Islet of Langerhans (tissue), 1 donor: Measurements from ENCODE around the gene ITGB4.

Experiments used
- FAIRE-seq: peaks from one replicate; lab custom pipeline; 2011; peaks lifted over from hg19 to GRCh38; lab: Jason Lieb, UNC

The ITGB4 gene

GRCh38 chr17:75698659-75699058, 22.6 kb upstream of the ITGB4 start:
- FAIRE-seq = no peak

GRCh38 chr17:75701288-75701687, 20.0 kb upstream of the ITGB4 start:
- FAIRE-seq = no peak

- no peak for FAIRE-seq
Observed at GRCh38 chr17:75703191-75703590, 18.1 kb upstream of the ITGB4 start.

GRCh38 chr17:75703591-75703990, 17.7 kb upstream of the ITGB4 start:
- no peak for FAIRE-seq

GRCh38 chr17:75704963-75705875, 16.0 kb upstream of the ITGB4 start:
- no peak for FAIRE-seq

- FAIRE-seq = no peak
Observed at GRCh38 chr17:75706042-75706728, 15.1 kb upstream of the ITGB4 start.

- no peak for FAIRE-seq
Observed at GRCh38 chr17:75707079-75707571, 14.1 kb upstream of the ITGB4 start.

- no peak for FAIRE-seq
Observed at GRCh38 chr17:75712446-75712845, 8.8 kb upstream of the ITGB4 start.

GRCh38 chr17:75719732-75720131, 1.5 kb upstream of the ITGB4 start:
- no peak for FAIRE-seq

GRCh38 chr17:75721463-75722011, 278 bp downstream of the ITGB4 start:
- FAIRE-seq = no peak

- FAIRE-seq = no peak
Observed at GRCh38 chr17:75722076-75722475, 817 bp downstream of the ITGB4 start.

- no peak for FAIRE-seq
Observed at GRCh38 chr17:75722542-75723095, 1.4 kb downstream of the ITGB4 start.

- FAIRE-seq = no peak
Observed at GRCh38 chr17:75723171-75723930, 2.1 kb downstream of the ITGB4 start.

- FAIRE-seq = no peak
Observed at GRCh38 chr17:75724016-75725003, 3.1 kb downstream of the ITGB4 start.

- FAIRE-seq = no peak
Observed at GRCh38 chr17:75725504-75725903, 4.2 kb downstream of the ITGB4 start.

GRCh38 chr17:75727391-75727790, 6.1 kb downstream of the ITGB4 start:
- FAIRE-seq = no peak

- FAIRE-seq = no peak
Observed at GRCh38 chr17:75729351-75729750, 8.1 kb downstream of the ITGB4 start.

- FAIRE-seq = no peak
Observed at GRCh38 chr17:75730065-75730464, 8.8 kb downstream of the ITGB4 start.

GRCh38 chr17:75731086-75731715, 9.9 kb downstream of the ITGB4 start:
- FAIRE-seq = no peak
